ENCODE results near the gene REC8.

DNA sequence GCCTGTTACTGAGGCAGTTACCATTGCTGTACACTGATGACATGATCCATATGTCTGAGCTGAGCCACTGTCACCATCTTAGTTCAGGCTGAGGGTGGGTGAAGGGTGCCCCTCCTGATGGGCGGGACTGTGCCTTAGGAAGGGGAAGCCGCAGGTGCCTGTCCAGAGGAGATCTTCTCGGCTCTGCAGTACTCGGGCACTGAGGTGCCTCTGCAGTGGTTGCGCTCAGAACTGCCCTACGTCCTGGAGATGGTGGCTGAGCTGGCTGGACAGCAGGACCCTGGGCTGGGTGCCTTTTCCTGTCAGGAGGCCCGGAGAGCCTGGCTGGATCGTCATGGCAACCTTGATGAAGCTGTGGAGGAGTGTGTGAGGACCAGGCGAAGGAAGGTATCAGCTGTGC, 20.9 kb upstream of the REC8 start:
- no peak for TF ChIP-seq CTCF (IDR thresholded peaks at IDR 0.05; ENCODE audit: insufficient read depth, low read depth, low read length)
- TF ChIP-seq EZH2 (IDR thresholded peaks at IDR 0.05; ENCODE audit: insufficient read depth, low read length), result no peak
